IMR-90 (cell line): ENCODE data around the gene ZNF134. TPM values are rescaled to one million over a fixed set of nuclear protein-coding genes. Genes with fewer than 3 reads are reported as not detected.

ENCODE experiments used
- ATAC-seq: fragments of 200-7000 bp; cut with Tn5 transposase; 2 replicates; pipeline ENCODE4 v1.9.1; 2020; ENCODE audit warnings: low read depth, mild to moderate bottlenecking, moderate library complexity
- BruUV-seq: library from RNA; stranded (reverse); fragments of 400-500 nt; replicated peaks from 2 replicates; lab custom pipeline; 2021; lab: Mats Ljungman, UMichigan
- CTCF ChIA-PET: fragments of 300-600 bp; formaldehyde crosslinking; extraction: SDS; loops from one replicate; lab custom pipeline; 2021; ENCODE audit warnings: antibody characterized with exemption; lab: Yijun Ruan, JAX
- POLR2A ChIA-PET: fragments of 300-600 bp; sonication (Branson Sonifier 250); formaldehyde crosslinking; loops from one replicate; lab custom pipeline; 2022; ENCODE audit warnings: antibody characterized with exemption; ENCODE audit not compliant: unreplicated experiment; lab: Charles Lee
- DNase-seq: peaks from one replicate; pipeline ENCODE4 v3.0.0; 2013
- H2AFZ ChIP-seq: replicated peaks from 2 replicates; pipeline ENCODE3; 2013; ENCODE audit warnings: low read length, mild to moderate bottlenecking; ENCODE audit not compliant: poor library complexity
- H2AK5ac ChIP-seq: 2 replicates; pipeline ENCODE4 v1.6.1; 2013; ENCODE audit warnings: low read depth, low read length, inconsistent platforms
- H2AK9ac ChIP-seq: replicated peaks from 2 replicates; pipeline ENCODE3; 2013; ENCODE audit warnings: mild to moderate bottlenecking, low read depth, low read length, moderate library complexity; ENCODE audit not compliant: poor library complexity
- H2BK120ac ChIP-seq: 2 replicates; pipeline ENCODE4 v1.6.1; 2013; ENCODE audit warnings: low read depth, low read length, inconsistent platforms
- H2BK15ac ChIP-seq: 3 replicates; pipeline ENCODE4 v1.6.1; 2013; ENCODE audit warnings: low read depth, low read length, inconsistent platforms
- H2BK20ac ChIP-seq: 2 replicates; pipeline ENCODE4 v1.6.1; 2013; ENCODE audit warnings: low read depth, mild to moderate bottlenecking, inconsistent platforms, low read length, moderate library complexity
- H2BK5ac ChIP-seq: 2 replicates; pipeline ENCODE4 v1.6.1; 2013; ENCODE audit warnings: mild to moderate bottlenecking, low read depth, low read length, inconsistent platforms; ENCODE audit not compliant: poor library complexity, severe bottlenecking
- H3K14ac ChIP-seq: replicated peaks from 2 replicates; pipeline ENCODE4 v1.6.1; 2013; ENCODE audit warnings: low read depth, low read length, inconsistent platforms
- H3K18ac ChIP-seq: 2 replicates; pipeline ENCODE4 v1.6.1; 2013; ENCODE audit warnings: low read depth, low read length, control low read depth
- H3K23ac ChIP-seq: 2 replicates; pipeline ENCODE4 v1.6.1; 2013; ENCODE audit warnings: low read depth, low read length, inconsistent platforms
- H3K27ac ChIP-seq: 2 replicates; pipeline ENCODE4 v1.5.1; 2013; ENCODE audit warnings: mild to moderate bottlenecking, control low read depth, low read length; ENCODE audit not compliant: insufficient read depth
- H3K27me3 ChIP-seq: 2 replicates; pipeline ENCODE4 v1.6.1; 2013; ENCODE audit warnings: low read length; ENCODE audit not compliant: control insufficient read depth, insufficient read depth
- H3K36me3 ChIP-seq: 2 replicates; pipeline ENCODE4 v1.6.1; 2013; ENCODE audit warnings: low read length, mixed read lengths; ENCODE audit not compliant: control insufficient read depth, insufficient read depth
- H3K4ac ChIP-seq: 2 replicates; pipeline ENCODE4 v1.6.1; 2013; ENCODE audit warnings: low read depth, low read length, inconsistent platforms
- H3K4me1 ChIP-seq: 2 replicates; pipeline ENCODE4 v1.6.1; 2013; ENCODE audit warnings: low read length, mixed read lengths; ENCODE audit not compliant: control insufficient read depth, insufficient read depth
- H3K4me2 ChIP-seq: 2 replicates; pipeline ENCODE4 v1.6.1; 2013; ENCODE audit warnings: low read depth, mild to moderate bottlenecking, control low read depth, low read length, moderate library complexity
- H3K4me3 ChIP-seq: 2 replicates; pipeline ENCODE4 v1.5.1; 2013; ENCODE audit warnings: low read depth, mild to moderate bottlenecking, control low read depth, low read length, moderate library complexity; ENCODE audit not compliant: insufficient read depth
- H3K56ac ChIP-seq: 2 replicates; pipeline ENCODE4 v1.6.1; 2013; ENCODE audit warnings: low read length, inconsistent platforms; ENCODE audit not compliant: insufficient read depth; ENCODE audit errors: extremely low read depth
- H3K79me1 ChIP-seq, 2 experiments: 2 replicates each; pipeline ENCODE4 v1.6.1; 2013; ENCODE audit warnings: low read length in 2 of 2, inconsistent platforms in 1 of 2, low read depth in 1 of 2
- H3K9ac ChIP-seq: 2 replicates; pipeline ENCODE4 v1.6.1; 2013; ENCODE audit warnings: low read depth, low read length, control low read depth
- H3K9me1 ChIP-seq: 2 replicates; pipeline ENCODE4 v1.6.1; 2013; ENCODE audit warnings: low read length, inconsistent platforms; ENCODE audit not compliant: insufficient read depth
- H3K9me3 ChIP-seq: 2 replicates; pipeline ENCODE4 v1.6.1; 2013; ENCODE audit warnings: low read length; ENCODE audit not compliant: control insufficient read depth, insufficient read depth
- H4K20me1 ChIP-seq: 2 replicates; pipeline ENCODE4 v1.6.1; 2013; ENCODE audit warnings: low read length, inconsistent platforms; ENCODE audit not compliant: insufficient read depth
- H4K5ac ChIP-seq: 2 replicates; pipeline ENCODE4 v1.6.1; 2013; ENCODE audit warnings: mild to moderate bottlenecking, low read depth, low read length, control low read depth
- H4K8ac ChIP-seq, 2 experiments: 2 replicates each; pipeline ENCODE4 v1.6.1; 2013; ENCODE audit warnings: low read depth in 2 of 2, low read length in 2 of 2, control low read depth in 1 of 2, inconsistent platforms in 1 of 2
- H4K91ac ChIP-seq: 2 replicates; pipeline ENCODE4 v1.6.1; 2013; ENCODE audit warnings: low read depth, low read length, inconsistent platforms; ENCODE audit not compliant: insufficient read depth
- BHLHE40 ChIP-seq: fragments of 150-350 bp; IDR thresholded peaks from 2 replicates; pipeline ENCODE4 v1.6.1; 2016; ENCODE audit warnings: mild to moderate bottlenecking, low read depth, low read length
- CEBPB ChIP-seq: IDR thresholded peaks from 2 replicates; pipeline ENCODE4 v1.6.1; 2012; ENCODE audit warnings: low read depth, low read length, improper control_type of control experiment
- CHD1 ChIP-seq: IDR thresholded peaks from 2 replicates; pipeline ENCODE4 v1.6.1; 2012; ENCODE audit warnings: low read depth, low read length, improper control_type of control experiment
- MAFK ChIP-seq: IDR thresholded peaks from 2 replicates; pipeline ENCODE4 v1.6.1; 2012; ENCODE audit warnings: low read depth, low read length, improper control_type of control experiment
- MAZ ChIP-seq: IDR thresholded peaks from 2 replicates; pipeline ENCODE4 v1.6.1; 2012; ENCODE audit warnings: low read depth, mild to moderate bottlenecking, low read length, improper control_type of control experiment, moderate library complexity, borderline replicate concordance
- MXI1 ChIP-seq: IDR thresholded peaks from 2 replicates; pipeline ENCODE4 v1.6.1; 2012; ENCODE audit warnings: low read depth, mild to moderate bottlenecking, low read length, moderate library complexity, borderline replicate concordance
- NFE2L2 ChIP-seq: fragments of 150-350 bp; IDR thresholded peaks from 2 replicates; pipeline ENCODE4 v1.6.1; 2016; ENCODE audit warnings: low read depth, mild to moderate bottlenecking, low read length
- POLR2A ChIP-seq: IDR thresholded peaks from 2 replicates; pipeline ENCODE4 v1.6.1; 2012; ENCODE audit warnings: mild to moderate bottlenecking, low read depth, low read length
- RAD21 ChIP-seq: IDR thresholded peaks from 2 replicates; pipeline ENCODE4 v1.6.1; 2012; ENCODE audit warnings: low read length, improper control_type of control experiment
- RCOR1 ChIP-seq: IDR thresholded peaks from 2 replicates; pipeline ENCODE4 v1.6.1; 2012; ENCODE audit warnings: mild to moderate bottlenecking, low read length, improper control_type of control experiment; ENCODE audit not compliant: insufficient replicate concordance
- RFX5 ChIP-seq: IDR thresholded peaks from 2 replicates; pipeline ENCODE4 v1.8.0; 2012; ENCODE audit warnings: low read depth, mild to moderate bottlenecking, low read length, moderate library complexity
- SMC3 ChIP-seq: fragments of 150-350 bp; IDR thresholded peaks from 2 replicates; pipeline ENCODE4 v1.6.1; 2016; ENCODE audit warnings: low read depth, mild to moderate bottlenecking, antibody characterized with exemption, low read length, moderate library complexity
- WGBS, 2 experiments: methylation state at CpG; one replicate each; pipeline versions ENCODE4 v1.1.5 to v1.1.7; 2013; ENCODE audit warnings: missing lambda C conversion rate in 2 of 2; ENCODE audit not compliant: insufficient read length in 1 of 2; ENCODE audit errors: extremely low coverage in 2 of 2; 5-methylcytosine and 5-hydroxymethylcytosine counted together
- dilution Hi-C: fragments of 300-500 bp; cut with HindIII; formaldehyde crosslinking; loops from one replicate; pipeline ENCODE4 v1.14.3; 2018; ENCODE audit warnings: low sequenced_read_pairs; ENCODE audit not compliant: unreplicated experiment
- in situ Hi-C: fragments of 300-500 bp; cut with MboI; formaldehyde crosslinking; loops from 3 replicates; pipeline ENCODE4 v1.14.3; 2019; ENCODE audit warnings: low sequenced_read_pairs, inconsistent platforms, mixed read lengths
- intact Hi-C: fragments of 100-400 bp; cut with micrococcal nuclease; formaldehyde crosslinking; loops from 2 replicates; pipeline ENCODE4 v1.10.0; 2022
- polyA plus RNA-seq, 3 experiments: library from polyadenylated mRNA; depleted of rRNA; stranded (reverse); fragments of >200 nt; gene quantifications; 2 replicates each; pipeline ENCODE4 v1.2.3, GENCODE V29; 2012; ENCODE audit warnings: low replicate concordance in 1 of 3
- total RNA-seq: library from RNA; depleted of rRNA; stranded (reverse); fragments of >200 nt; gene quantifications from 2 replicates; pipeline ENCODE4 v1.2.3, GENCODE V29; 2012
- TF ChIP-seq, protein P1 (sequence below): fragments of 150-350 bp; IDR thresholded peaks from 2 replicates; pipeline ENCODE4 v1.6.1; 2017; ENCODE audit warnings: mild to moderate bottlenecking, antibody characterized with exemption, low read length, low read depth
- TF ChIP-seq, protein P2 (sequence below): fragments of 150-350 bp; IDR thresholded peaks from 2 replicates; pipeline ENCODE4 v1.6.1; 2016; ENCODE audit warnings: low read depth, mild to moderate bottlenecking, low read length, moderate library complexity, borderline replicate concordance

ZNF134 gene
- total and polyA plus RNA-seq, 2 of the 4 experiments (the other 2 are of a cell fraction), result 6.2 to 31.0 TPM

DNA sequence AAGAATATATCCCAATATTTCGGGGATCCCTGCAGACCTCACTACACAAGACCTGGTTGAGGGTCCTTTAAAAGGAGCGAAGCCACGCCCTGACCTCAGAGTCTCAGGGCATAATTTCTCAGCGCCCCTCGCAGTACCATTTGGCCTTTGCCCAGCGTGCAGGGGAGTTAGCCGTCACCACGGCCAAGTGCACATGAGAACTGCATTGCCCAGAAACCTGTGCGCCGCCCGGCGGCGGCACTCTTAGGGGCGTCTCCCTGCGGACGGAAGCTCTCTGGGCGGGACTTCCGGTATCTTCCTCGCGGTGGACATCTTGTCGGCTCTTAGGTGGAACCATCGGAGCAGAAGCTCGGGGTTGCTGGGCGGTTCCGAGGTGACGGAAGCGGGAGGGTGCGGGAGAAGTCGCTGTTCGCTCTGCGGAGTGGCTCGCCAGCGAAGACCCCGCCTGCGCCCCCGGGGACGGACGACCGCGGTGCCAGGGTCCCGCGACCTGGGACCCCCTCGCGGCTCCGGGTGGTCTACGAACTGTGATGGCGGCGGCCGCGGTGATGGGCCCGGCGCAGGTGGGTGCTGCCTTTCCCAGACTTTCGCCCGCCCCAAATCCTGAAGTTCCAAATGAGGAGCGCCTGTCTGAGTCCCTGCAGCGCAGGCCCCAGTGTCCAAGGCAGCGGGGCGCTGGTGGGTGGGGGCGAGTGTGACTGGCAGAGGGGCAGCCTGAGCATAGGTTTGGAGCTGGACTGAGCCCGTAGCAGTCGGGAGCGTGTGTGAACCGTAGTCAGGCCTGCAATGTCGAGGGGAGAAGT, at the start of gene ZNF134 (continued):
- TF ChIP-seq, protein P1, sequence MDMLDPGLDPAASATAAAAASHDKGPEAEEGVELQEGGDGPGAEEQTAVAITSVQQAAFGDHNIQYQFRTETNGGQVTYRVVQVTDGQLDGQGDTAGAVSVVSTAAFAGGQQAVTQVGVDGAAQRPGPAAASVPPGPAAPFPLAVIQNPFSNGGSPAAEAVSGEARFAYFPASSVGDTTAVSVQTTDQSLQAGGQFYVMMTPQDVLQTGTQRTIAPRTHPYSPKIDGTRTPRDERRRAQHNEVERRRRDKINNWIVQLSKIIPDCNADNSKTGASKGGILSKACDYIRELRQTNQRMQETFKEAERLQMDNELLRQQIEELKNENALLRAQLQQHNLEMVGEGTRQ, result no peak

DNA sequence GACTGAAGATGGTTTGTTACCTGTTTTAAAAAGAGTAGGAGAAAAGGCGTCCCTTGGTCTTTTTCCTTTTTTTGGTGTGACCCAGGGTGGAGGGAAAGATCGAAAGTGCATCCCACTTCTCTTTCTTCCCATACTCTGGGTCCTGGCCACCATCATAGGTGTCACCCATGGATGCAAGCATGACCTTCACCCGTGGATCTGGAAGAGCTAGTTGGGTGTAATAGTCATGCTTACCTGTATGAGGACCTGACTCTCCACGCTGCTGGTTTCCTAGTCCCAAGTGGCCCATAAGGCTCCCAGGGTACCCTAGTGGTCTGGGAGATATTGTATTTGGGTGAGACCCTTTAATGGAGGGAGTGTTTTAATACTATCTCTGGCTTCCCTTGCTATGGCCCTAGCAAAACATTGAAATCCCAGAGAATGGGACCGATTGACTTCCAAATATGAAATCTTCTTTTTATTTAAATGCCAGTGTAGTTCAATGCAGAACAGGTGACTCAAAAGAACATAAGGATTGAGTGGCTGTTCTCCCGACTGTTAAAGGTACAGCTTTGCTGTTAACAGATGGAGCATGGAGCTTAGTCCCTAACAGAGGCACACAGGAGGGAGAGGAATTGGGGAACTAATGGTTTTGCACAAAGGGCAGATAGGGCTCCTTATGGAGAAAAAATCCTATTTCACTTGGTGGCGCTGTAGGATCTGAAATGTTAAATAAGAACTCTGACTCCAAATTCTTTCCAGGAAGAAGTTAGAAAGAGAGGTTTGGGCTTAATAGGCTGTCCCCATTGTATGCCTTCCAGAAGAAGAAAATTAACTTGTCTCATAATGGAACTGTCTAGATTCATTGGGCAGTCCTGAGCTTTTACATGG, 47.4 kb upstream of the ZNF134 start:
- H3K9me3 ChIP-seq, result peaks cover 75% of the 10 kb centered on the region
- DNase-seq (peak; percentile 38), ATAC-seq (no peak)
- H3K27ac ChIP-seq, result no peak overlapping the region
- H3K79me1 ChIP-seq, result no peaks in the 10 kb centered on the region
- H2BK15ac ChIP-seq, result no peak overlapping the region
- no peaks in the 10 kb centered on the region for H3K4me1 ChIP-seq
- H3K56ac ChIP-seq, result no peak overlapping the region
- H3K18ac ChIP-seq, result no peak overlapping the region
- no peak overlapping the region for H2AK5ac ChIP-seq
- no peak overlapping the region for H2BK20ac ChIP-seq
- no peak overlapping the region for H2AK9ac ChIP-seq
- POLR2A ChIA-PET, result no interaction called here
- H4K5ac ChIP-seq, result no peak overlapping the region
- H3K4me3 ChIP-seq, result no peak overlapping the region
- H3K14ac ChIP-seq, result no peak overlapping the region
- no peak overlapping the region for H2BK120ac ChIP-seq
- no peak overlapping the region for H3K4me2 ChIP-seq
- peaks cover 9% of the 10 kb centered on the region for H3K36me3 ChIP-seq
- H2BK5ac ChIP-seq, result no peak overlapping the region
- intact Hi-C loops, result no loop called here
- no peak overlapping the region for H3K9ac ChIP-seq
- BruUV-seq, result no TSS peak
- no peak overlapping the region for H4K8ac ChIP-seq
- H3K27me3 ChIP-seq, result no peaks in the 10 kb centered on the region
- H3K4ac ChIP-seq, result no peak overlapping the region
- in situ Hi-C loops, result no loop called here
- CTCF ChIA-PET, result no interaction called here
- no peak overlapping the region for H2AFZ ChIP-seq
- dilution Hi-C loops, result no loop called here
- no peaks in the 10 kb centered on the region for H4K20me1 ChIP-seq
- no peak overlapping the region for H3K23ac ChIP-seq
- no CpG with 5 or more reads among the region's 7 CpGs for WGBS, 2 experiments
- H4K91ac ChIP-seq, result no peak overlapping the region
- H3K9me1 ChIP-seq, result no peaks in the 10 kb centered on the region
- TF ChIP-seq RAD21 (no peak), RFX5 (no peak), MAFK (no peak), MAZ (no peak), NFE2L2 (no peak), CHD1 (no peak), CEBPB (no peak), POLR2A (no peak), MXI1 (no peak), BHLHE40 (no peak), SMC3 (no peak), RCOR1 (no peak)
- TF ChIP-seq, protein P2, sequence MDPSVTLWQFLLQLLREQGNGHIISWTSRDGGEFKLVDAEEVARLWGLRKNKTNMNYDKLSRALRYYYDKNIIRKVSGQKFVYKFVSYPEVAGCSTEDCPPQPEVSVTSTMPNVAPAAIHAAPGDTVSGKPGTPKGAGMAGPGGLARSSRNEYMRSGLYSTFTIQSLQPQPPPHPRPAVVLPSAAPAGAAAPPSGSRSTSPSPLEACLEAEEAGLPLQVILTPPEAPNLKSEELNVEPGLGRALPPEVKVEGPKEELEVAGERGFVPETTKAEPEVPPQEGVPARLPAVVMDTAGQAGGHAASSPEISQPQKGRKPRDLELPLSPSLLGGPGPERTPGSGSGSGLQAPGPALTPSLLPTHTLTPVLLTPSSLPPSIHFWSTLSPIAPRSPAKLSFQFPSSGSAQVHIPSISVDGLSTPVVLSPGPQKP, result no peak
